Activated T-cell treated with anti-CD3 and anti-CD28 coated beads for 1 hour (primary cell): ENCODE results near the gene SIK3.

Experiments
- DNase-seq: peaks from one replicate; pipeline ENCODE4 v3.0.0-alpha.2; 2020; ENCODE audit warnings: low read depth

Gene SIK3

GRCh38 chr11:116895048-116895757 is 203.0 kb downstream of the SIK3 start:
- no peak for DNase-seq

DNA sequence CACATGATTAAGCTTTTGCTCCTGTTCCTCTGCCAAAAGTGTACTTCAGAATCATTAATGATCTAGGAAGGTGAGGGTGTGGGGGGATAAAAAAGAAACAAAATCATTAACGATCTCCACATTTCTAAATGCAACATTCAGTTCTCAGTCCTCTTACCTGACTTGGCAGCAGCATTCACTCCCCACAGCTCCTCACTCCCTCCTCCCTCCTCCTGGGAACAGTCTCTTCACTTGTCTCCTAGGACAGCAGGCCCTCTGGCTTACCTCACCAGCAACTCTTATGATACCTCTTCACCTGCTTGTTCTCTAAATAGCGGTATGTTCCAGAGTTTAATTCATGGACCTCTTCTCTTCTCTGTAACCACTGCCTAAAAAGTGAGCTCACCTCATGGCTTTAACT is 204.3 kb downstream of the SIK3 start:
- no peak for DNase-seq

GRCh38 chr11:116893437-116893836 is 204.8 kb downstream of the SIK3 start:
- DNase-seq = no peak

DNA sequence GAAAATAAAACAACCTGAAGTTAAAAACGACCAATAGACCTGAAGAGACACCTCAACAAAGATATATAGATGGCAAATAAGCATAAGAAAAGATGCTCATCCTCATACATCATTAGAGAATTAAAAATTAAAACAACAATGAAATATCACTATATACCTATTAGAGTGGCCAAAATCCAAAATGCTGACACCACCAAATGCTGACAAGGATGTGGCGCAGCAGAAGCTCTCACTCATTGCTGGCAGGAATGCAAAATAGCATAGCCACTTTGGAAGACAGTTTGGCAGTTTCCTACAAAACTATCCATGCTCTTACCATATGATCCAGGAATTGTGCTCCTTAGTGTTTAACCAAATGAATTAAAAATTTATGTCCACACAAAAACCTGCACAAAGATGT is 205.9 kb downstream of the SIK3 start:
- DNase-seq = no peak

GRCh38 chr11:116891746-116892145 is 206.5 kb downstream of the SIK3 start:
- DNase-seq = no peak

DNA sequence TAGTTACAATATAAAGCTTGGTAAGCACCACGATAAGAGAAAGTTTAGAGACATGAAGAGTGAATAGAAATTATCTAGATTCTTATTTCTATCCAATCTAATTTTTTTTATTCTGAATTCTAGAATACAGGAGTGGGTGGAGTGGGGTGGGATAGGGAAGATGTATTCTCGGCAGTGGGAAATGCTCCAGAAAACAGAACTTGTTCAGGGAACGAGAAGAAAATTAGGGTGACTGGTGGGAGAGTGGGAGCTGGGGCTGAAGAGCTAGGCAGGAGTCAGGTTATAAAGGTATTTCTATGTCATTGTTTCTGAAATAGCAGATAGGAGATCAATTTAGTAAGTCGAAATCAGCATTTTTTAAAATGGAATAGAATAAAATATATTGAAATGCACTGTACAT is 207.6 kb downstream of the SIK3 start:
- no peak for DNase-seq

GRCh38 chr11:116890193-116890592 is 208.0 kb downstream of the SIK3 start:
- no peak for DNase-seq

DNA sequence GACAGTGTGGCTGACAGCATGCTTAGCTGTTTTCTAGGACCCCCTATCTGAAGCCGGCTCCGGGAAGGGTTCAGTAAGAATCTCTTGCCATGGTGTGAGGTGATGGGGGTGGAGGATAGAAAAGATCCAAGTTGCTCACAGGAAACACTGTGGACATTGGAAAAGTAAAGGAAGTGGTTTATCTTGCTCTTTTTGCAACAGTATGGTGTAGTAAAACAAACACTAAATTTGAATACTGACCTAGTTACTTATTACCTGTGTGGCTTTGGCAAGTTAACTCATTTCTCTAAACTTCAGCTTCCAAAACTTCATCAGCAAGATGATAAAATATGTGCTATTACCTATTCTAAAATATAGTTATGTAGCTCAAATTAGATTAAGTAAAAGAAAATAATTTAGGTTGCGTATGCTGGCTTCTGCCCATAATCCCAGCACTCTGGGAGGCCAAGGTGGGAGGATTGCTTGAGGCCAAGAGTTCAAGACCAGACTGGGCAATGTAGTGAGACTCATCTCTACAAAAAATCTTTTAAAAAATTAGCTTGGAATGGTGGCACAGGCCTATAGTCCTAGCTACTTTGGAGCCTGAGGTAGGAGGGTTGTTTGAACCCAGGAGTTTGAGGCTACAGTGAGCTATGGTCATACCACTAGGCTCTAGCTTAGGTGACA is 209.2 kb downstream of the SIK3 start:
- DNase-seq = no peak

- DNase-seq = no peak
Observed at GRCh38 chr11:116888024-116888423, 210.2 kb downstream of the SIK3 start.

GRCh38 chr11:116885951-116886655 is 212.1 kb downstream of the SIK3 start:
- no peak for DNase-seq

DNA sequence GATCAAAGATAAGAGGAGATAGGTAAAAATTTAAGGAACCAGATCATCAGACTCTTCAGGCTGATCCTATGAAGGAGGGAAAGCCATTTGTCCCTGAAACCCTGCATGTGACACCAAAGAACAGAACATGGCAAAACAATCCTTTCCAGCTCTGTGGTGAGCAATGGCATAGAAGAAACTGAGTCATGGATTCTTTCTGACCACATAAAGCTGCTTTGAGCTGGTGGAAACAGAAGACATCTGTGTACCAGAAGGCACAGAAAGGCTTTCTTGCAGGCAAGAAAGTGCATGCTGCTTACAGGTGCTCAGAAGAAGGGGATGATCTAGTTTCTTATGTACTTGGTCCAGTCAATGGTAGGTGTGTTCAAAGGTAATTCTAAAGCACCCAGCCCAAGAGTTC is 215.8 kb downstream of the SIK3 start:
- DNase-seq = no peak

DNA sequence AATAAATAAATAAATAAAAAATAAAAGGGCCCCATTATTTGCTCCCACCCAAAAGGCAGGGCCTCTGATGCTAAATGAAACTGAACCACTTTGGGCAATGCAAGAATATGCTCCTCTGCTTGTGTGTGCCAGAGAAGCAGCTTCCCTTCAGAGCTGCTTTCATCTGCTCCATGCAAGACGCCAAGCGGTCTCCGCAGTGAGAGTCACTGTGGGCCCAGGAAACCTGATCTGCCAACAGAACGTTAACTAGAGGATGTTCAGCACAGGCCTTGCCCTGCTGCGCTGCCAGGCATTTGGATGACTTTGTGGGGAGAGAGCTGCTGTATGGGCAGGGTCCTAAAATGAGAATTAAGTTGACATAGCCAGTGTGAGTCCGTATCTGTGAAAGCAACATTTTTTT is 217.1 kb downstream of the SIK3 start:
- no peak for DNase-seq

GRCh38 chr11:116879800-116880625 is 218.2 kb downstream of the SIK3 start:
- no peak for DNase-seq

DNA sequence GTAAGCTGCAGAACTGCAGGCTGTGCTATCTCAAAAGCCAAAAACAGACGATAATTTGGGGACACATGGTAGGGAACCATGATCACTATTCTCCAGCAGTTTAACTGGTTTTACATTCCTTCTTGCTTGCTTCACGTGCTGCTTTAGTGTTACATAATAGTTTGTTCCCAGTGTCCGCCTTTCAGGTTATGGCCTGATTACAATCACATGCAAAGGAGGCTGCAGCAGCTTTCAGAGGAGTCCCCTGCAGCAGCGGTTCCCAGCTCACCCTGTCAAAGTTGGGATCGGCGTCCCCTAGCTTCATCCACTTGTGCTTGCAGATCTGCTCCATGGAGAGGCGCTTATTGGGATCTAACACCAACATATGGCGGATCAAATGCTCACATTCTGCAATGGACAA is 221.6 kb downstream of the SIK3 start:
- no peak for DNase-seq

DNA sequence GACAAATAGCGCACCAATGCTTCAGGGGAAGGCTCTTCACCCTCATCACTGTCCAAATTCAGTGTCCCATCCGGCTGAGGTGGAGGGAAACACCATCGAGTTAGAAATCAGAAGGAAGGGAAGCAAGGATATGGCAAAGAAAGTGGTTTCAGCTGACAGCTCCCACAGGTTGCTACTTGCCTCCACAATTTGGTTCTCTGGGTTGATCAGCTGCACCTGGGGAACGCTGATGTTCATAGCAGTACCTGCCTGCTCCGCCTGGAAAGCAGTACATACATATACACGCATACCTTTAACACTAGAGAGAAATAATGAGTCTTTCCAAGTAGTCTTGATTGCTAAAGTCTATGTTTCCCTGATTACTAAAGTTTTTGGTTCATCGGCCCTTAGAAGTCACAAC is 223.0 kb downstream of the SIK3 start:
- no peak for DNase-seq

DNA sequence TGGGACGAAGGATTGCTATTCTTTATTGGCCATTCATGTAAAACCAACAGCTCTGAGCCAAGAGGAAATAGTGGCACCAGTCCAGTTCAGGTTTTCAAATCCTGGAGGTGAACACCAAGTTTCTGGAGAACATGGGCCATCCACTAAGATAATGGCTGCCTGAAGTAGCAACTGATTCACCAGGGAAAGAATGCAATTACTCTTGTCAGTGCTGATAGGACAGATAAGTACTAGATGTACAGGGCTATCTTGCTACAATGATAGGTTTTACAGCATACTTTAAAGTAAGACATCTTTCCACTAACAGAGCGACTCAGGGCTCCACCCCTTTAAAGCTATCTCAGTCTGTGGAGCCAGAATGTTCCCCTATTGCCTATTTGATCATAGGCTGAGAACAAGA is 224.0 kb downstream of the SIK3 start:
- DNase-seq = no peak

DNA sequence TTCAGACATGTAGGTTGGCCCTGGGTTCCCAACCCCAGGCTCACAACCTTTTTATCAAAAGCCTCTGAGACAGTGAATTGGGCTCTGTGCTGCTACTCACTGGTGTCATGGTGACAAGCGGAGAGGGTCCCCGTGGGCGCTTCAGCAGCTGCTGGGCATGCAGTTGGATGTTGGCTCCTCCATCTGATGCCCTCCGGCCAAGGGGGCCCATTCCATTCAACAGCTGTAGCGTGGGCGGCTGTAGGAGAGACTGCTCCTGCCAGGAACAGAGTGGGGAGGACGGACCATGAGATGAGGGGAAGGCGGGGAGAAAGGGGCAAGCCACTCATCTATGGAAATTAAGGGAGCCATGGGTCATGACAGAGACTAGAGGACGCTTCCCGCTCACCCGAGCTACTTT is 224.8 kb downstream of the SIK3 start:
- DNase-seq = no peak

- DNase-seq = no peak
Observed at GRCh38 chr11:116871248-116871647, 227.0 kb downstream of the SIK3 start.

- DNase-seq = no peak
Observed at GRCh38 chr11:116870054-116870453, 228.2 kb downstream of the SIK3 start.

GRCh38 chr11:116869610-116870009 is 228.6 kb downstream of the SIK3 start:
- no peak for DNase-seq

GRCh38 chr11:116868066-116868465 is 230.2 kb downstream of the SIK3 start:
- no peak for DNase-seq

DNA sequence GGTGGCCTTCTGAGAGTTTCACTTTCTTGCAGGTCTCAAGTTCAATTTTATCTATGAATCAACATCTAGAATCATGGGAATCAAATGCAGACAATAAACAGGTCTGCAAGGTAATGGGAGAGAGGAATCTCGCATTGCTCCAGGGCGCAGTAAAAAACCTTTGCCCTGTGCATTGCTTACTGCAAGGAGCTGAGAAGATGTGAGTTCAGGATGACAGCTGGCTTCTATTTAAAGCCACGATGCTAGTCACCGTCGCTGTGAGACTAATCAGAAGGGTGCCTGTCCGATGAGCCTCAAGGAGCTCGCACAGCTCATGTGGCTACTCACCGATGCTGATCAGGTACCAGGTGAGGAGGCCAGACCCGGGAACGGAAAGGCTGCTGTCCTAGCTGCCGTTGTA is 230.6 kb downstream of the SIK3 start:
- DNase-seq = no peak
